ENCODE data around the gene PXK. TPM values are rescaled to one million over a fixed set of nuclear protein-coding genes. Genes with fewer than 3 reads are reported as not detected.

PXK gene
- total RNA-seq, 5 donors from 2014 or later (not counting 1 experiment from before 2014, with no cell fraction given), result 17.4 to 23.0 (median 21.8) TPM

DNA sequence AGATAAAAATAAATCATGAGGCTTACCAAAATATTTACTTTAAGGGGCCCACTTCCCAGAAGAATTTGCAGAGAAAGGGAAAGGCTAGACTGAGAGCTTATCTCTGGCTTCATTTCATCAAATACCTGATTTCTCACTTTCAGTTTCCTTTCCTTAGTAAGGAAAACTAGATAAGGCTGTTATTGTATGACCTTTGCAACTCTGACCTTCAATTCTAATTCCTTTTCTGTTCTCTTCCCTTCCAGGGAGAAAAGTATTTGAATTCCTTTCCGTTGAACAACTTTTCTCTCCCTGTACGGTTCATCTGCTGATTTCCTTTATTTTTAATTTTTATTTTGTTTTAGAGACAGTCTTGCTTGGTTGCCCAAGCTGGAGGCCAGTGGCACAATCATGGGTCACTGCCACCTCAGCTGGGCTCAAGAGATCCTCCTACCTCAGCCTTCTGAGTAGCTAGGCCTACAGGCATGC is 7.1 kb upstream of the PXK start:
- no peak overlapping the region for H3K4me3 ChIP-seq (ENCODE audit: control insufficient read depth in 1 of 2, extremely low read depth in 1 of 2, low read length in 1 of 2)
- Mint-ChIP-seq H3K36me3 (no peaks in the 10 kb centered on the region), H3K4me1 (peaks cover 19 to 31% (median 26%) of the 10 kb centered on the region in 3 donors), H3K4me3 (no peak overlapping the region), H3K27me3 (no peaks in the 10 kb centered on the region), H3K9me3 (no peaks in the 10 kb centered on the region), H3K27ac (peak overlapping the region; percentile 39 to 61)
- no CpG with 5 or more reads among the region's 2 CpGs for WGBS (ENCODE audit: insufficient coverage)
- H3K27ac ChIP-seq (ENCODE audit: low read length), result no peak overlapping the region
- DNase-seq (no peak), ATAC-seq (replicated peaks in 1 of 4) (no peak)
- peaks cover 0 to 3% of the 10 kb centered on the region in 2 experiments for H3K4me1 ChIP-seq (ENCODE audit: control insufficient read depth in 1 of 2, extremely low read depth in 1 of 2, insufficient read depth in 2 of 2, low read length in 2 of 2)
- H3K9me3 ChIP-seq, result no peaks in the 10 kb centered on the region
- no peaks in the 10 kb centered on the region for H3K36me3 ChIP-seq (ENCODE audit: control insufficient read depth in 2 of 2, extremely low read depth in 1 of 2, insufficient read depth in 1 of 2, low read length in 1 of 2)
- CTCF ChIA-PET, result interaction anchor here in 1 of 2 donors (1.2 kb wide), 1 partner anchor 18 kb away, joined by 3 read pairs; no protein-coding TSS in a partner anchor
- H3K27me3 ChIP-seq (replicated peaks in 1 of 2; ENCODE audit: control insufficient read depth in 2 of 2, extremely low read depth in 1 of 2, insufficient read depth in 2 of 2, low read length in 1 of 2), result no peaks in the 10 kb centered on the region
- POLR2A ChIA-PET, result interaction anchor here in 1 of 2 donors (0.6 kb wide), 1 partner anchor 94 kb away, joined by 4 read pairs; no protein-coding TSS in a partner anchor

- Mint-ChIP-seq H3K27me3 (no peaks in the 10 kb centered on the region), H3K4me3 (no peak overlapping the region), H3K9me3 (no peaks in the 10 kb centered on the region), H3K27ac (peak overlapping the region; percentile 16 to 36), H3K4me1 (peaks cover 19 to 30% (median 22%) of the 10 kb centered on the region in 3 donors), H3K36me3 (no peaks in the 10 kb centered on the region)
- Histone ChIP-seq H3K4me1 (ENCODE audit: control insufficient read depth in 1 of 2, extremely low read depth in 1 of 2, insufficient read depth in 2 of 2, low read length in 2 of 2) (peaks cover 0 to 3% of the 10 kb centered on the region in 2 experiments), H3K36me3 (ENCODE audit: control insufficient read depth in 2 of 2, extremely low read depth in 1 of 2, insufficient read depth in 1 of 2, low read length in 1 of 2) (no peaks in the 10 kb centered on the region), H3K9me3 (no peaks in the 10 kb centered on the region), H3K27ac (ENCODE audit: low read length) (no peak overlapping the region), H3K4me3 (ENCODE audit: control insufficient read depth in 1 of 2, extremely low read depth in 1 of 2, low read length in 1 of 2) (no peak overlapping the region), H3K27me3 (replicated peaks in 1 of 2; ENCODE audit: control insufficient read depth in 2 of 2, extremely low read depth in 1 of 2, insufficient read depth in 2 of 2, low read length in 1 of 2) (no peaks in the 10 kb centered on the region)
- DNase-seq (no peak), ATAC-seq (replicated peaks in 1 of 4) (no peak)
- 95% methylated on average over 3 of the region's 8 CpGs for WGBS (ENCODE audit: insufficient coverage)
- ChIA-PET POLR2A (no interaction called here), CTCF (no interaction called here)
These were observed 6.3 kb upstream of the PXK start for GRCh38 chr3:58326267-58326900.

DNA sequence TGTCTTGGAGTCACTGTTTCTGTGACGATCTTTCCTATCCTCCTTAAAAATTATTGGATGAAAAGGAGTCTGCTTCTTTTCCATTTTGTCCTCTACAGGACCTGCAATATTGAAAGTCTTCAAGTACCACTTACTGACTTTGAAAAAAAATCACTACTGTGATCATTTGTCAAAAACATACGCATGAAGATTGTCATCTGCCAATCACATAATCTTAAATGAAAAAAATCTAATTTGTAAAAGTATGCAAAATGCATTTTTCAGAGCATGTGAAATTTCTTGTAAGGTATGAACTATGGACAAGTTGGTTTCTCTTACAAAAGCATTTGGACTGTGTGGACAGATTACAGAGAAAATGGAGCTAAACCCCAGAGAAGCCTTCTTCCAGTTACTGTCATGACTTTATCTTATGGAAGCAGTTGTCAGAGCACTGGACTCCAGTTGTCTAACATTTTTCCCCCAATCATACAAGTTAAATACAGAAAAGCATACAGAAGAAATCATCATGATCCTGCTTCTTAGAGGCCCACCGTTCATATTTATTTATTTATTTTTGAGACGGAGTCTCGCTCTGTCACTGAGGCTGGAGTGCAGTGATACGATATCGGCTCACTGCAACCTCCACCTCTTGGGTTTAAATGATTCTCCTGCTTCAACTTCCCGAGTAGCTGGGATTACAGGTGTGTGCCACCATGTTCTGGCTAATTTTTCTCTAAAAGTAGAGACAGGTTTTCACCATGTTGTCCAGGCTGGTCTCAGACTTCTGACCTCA is 3.4 kb upstream of the PXK start:
- H3K36me3 ChIP-seq (ENCODE audit: control insufficient read depth in 2 of 2, extremely low read depth in 1 of 2, insufficient read depth in 1 of 2, low read length in 1 of 2), result no peaks in the 10 kb centered on the region
- no peaks in the 10 kb centered on the region for H3K9me3 ChIP-seq
- Mint-ChIP-seq H3K4me1 (peaks cover 30 to 34% (median 33%) of the 10 kb centered on the region in 3 donors), H3K36me3 (no peaks in the 10 kb centered on the region), H3K27ac (no peak overlapping the region), H3K9me3 (no peaks in the 10 kb centered on the region), H3K4me3 (no peak overlapping the region), H3K27me3 (no peaks in the 10 kb centered on the region)
- no peak overlapping the region for H3K4me3 ChIP-seq (ENCODE audit: control insufficient read depth in 1 of 2, extremely low read depth in 1 of 2, low read length in 1 of 2)
- no peak for DNase-seq
- ChIA-PET POLR2A (interaction anchor here in 1 of 2 donors (0.5 kb wide), 1 partner anchor 20 kb away, joined by 4 read pairs; no protein-coding TSS in a partner anchor), CTCF (no interaction called here)
- H3K27me3 ChIP-seq (replicated peaks in 1 of 2; ENCODE audit: control insufficient read depth in 2 of 2, extremely low read depth in 1 of 2, insufficient read depth in 2 of 2, low read length in 1 of 2), result peaks cover 0 to 5% of the 10 kb centered on the region in 2 experiments
- H3K4me1 ChIP-seq (ENCODE audit: control insufficient read depth in 1 of 2, extremely low read depth in 1 of 2, insufficient read depth in 2 of 2, low read length in 2 of 2), result peaks cover 8 to 20% of the 10 kb centered on the region in 2 experiments
- ATAC-seq (replicated peaks in 1 of 4), result no peak
- 92% methylated on average over 6 of the region's 8 CpGs for WGBS (ENCODE audit: insufficient coverage)
- no peak overlapping the region for H3K27ac ChIP-seq (ENCODE audit: low read length)

DNA sequence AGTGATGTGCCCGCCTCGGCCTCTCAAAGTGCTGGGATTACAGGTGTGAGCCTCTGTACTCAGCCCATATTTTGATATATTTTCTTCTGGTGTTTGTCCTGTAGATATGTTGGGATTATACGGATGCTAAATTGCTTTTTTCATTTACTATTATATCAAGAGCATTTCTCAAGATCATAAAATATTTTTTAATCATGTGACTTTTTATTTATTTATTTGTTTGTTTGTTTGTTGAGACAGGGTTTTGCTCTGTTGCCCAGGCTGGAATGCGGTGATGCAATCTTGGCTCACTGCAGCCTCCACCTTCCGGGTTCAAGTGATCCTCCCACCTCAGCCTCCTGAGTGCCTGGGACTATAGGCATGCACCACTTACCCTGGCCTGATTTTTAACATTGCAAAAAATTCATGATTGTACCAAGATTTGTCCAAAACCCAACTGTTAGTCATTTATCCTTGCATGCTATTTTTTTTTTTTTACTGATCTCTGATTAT is 2.7 kb upstream of the PXK start:
- no peaks in the 10 kb centered on the region for H3K27me3 Mint-ChIP-seq
- H3K9me3 Mint-ChIP-seq, result no peaks in the 10 kb centered on the region
- WGBS (ENCODE audit: insufficient coverage), result 100% methylated on average over 2 of the region's 5 CpGs
- ATAC-seq (replicated peaks in 1 of 4) (no peak), DNase-seq (no peak)
- peaks cover 32 to 39% (median 33%) of the 10 kb centered on the region in 3 donors for H3K4me1 Mint-ChIP-seq
- H3K4me3 Mint-ChIP-seq, result no peak overlapping the region
- Histone ChIP-seq H3K27ac (ENCODE audit: low read length) (no peak overlapping the region), H3K4me1 (ENCODE audit: control insufficient read depth in 1 of 2, extremely low read depth in 1 of 2, insufficient read depth in 2 of 2, low read length in 2 of 2) (peaks cover 8 to 20% of the 10 kb centered on the region in 2 experiments), H3K9me3 (no peaks in the 10 kb centered on the region), H3K4me3 (ENCODE audit: control insufficient read depth in 1 of 2, extremely low read depth in 1 of 2, low read length in 1 of 2) (no peak overlapping the region), H3K36me3 (ENCODE audit: control insufficient read depth in 2 of 2, extremely low read depth in 1 of 2, insufficient read depth in 1 of 2, low read length in 1 of 2) (no peaks in the 10 kb centered on the region), H3K27me3 (replicated peaks in 1 of 2; ENCODE audit: control insufficient read depth in 2 of 2, extremely low read depth in 1 of 2, insufficient read depth in 2 of 2, low read length in 1 of 2) (peaks cover 0 to 5% of the 10 kb centered on the region in 2 experiments)
- ChIA-PET CTCF (interaction anchor here in 1 of 2 donors (1.0 kb wide), 1 partner anchor 162 kb away, joined by 5 read pairs; the partner anchor contains the start of gene KCTD6), POLR2A (no interaction called here)
- H3K36me3 Mint-ChIP-seq, result no peaks in the 10 kb centered on the region
- H3K27ac Mint-ChIP-seq, result no peak overlapping the region

GRCh38 chr3:58331593-58332152 is 1.0 kb upstream of the PXK start:
- Histone ChIP-seq H3K4me1 (ENCODE audit: control insufficient read depth in 1 of 2, extremely low read depth in 1 of 2, insufficient read depth in 2 of 2, low read length in 2 of 2) (peaks cover 8 to 17% of the 10 kb centered on the region in 2 experiments), H3K27me3 (replicated peaks in 1 of 2; ENCODE audit: control insufficient read depth in 2 of 2, extremely low read depth in 1 of 2, insufficient read depth in 2 of 2, low read length in 1 of 2) (peaks cover 0 to 5% of the 10 kb centered on the region in 2 experiments), H3K27ac (ENCODE audit: low read length) (no peak overlapping the region), H3K36me3 (ENCODE audit: control insufficient read depth in 2 of 2, extremely low read depth in 1 of 2, insufficient read depth in 1 of 2, low read length in 1 of 2) (no peaks in the 10 kb centered on the region), H3K9me3 (no peaks in the 10 kb centered on the region), H3K4me3 (ENCODE audit: control insufficient read depth in 1 of 2, extremely low read depth in 1 of 2, low read length in 1 of 2) (no peak overlapping the region)
- CTCF ChIA-PET, result interaction anchor here (1.0 to 1.4 kb wide), 2 partner anchors 160 kb away, joined by 3 to 6 read pairs; partner anchors contain the start of gene KCTD6 (in 2 of the 2)
- DNase-seq (no peak), ATAC-seq (replicated peaks in 1 of 4) (no peak)
- no CpG with 5 or more reads among the region's 4 CpGs for WGBS (ENCODE audit: insufficient coverage)
- Mint-ChIP-seq H3K4me1 (peaks cover 35 to 44% (median 38%) of the 10 kb centered on the region in 3 donors), H3K27ac (no peak overlapping the region), H3K9me3 (no peaks in the 10 kb centered on the region), H3K36me3 (peaks cover 5% of the 10 kb centered on the region), H3K27me3 (no peaks in the 10 kb centered on the region), H3K4me3 (peak overlapping the region; percentile 66 to 94 (median 68))
- POLR2A ChIA-PET, result interaction anchor here in 1 of 2 donors (0.5 kb wide), 1 partner anchor 136 kb away, joined by 9 read pairs; no protein-coding TSS in a partner anchor
